Measurements from ENCODE around the gene ROCK1.

DNA sequence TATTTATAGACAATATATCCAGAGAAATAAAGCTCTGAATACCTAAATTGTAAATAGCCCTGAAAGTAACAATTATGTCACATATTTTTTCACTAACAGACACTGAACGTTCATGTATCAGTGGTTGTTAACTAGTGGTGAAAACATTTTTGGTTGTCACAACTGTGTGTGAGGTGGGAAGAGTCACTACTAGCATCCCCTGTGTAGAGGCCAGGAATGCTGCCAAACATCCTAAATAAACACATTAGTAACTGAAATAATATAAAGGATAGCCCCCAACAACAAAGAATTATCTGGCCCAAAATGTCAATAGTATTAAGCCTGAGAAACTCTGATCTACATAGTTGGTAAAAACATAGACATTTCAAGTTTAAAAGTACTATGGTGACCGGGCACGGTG lies 64.5 kb downstream of the ROCK1 start:
- TF ChIP-seq EZH2 (IDR thresholded peaks at IDR 0.05; ENCODE audit: insufficient read depth, poor library complexity, severe bottlenecking): no peak
- TF ChIP-seq EZH2phosphoT487 (IDR thresholded peaks at IDR 0.05; ENCODE audit: insufficient read depth, low read depth): no peak
